WERI-Rb-1 (cell line): ENCODE data around the gene JAZF1.

Experiments used
- DNase-seq: peaks from one replicate; pipeline ENCODE4 v3.0.0-alpha.2; 2020
- H3K27ac ChIP-seq: fragments of 250-450 bp; sonication (Bioruptor Pico); 2 replicates; pipeline ENCODE4 v1.5.1; 2020; ENCODE audit warnings: mild to moderate bottlenecking, moderate library complexity
- H3K27me3 ChIP-seq: fragments of 250-450 bp; sonication (Bioruptor Pico); 2 replicates; pipeline ENCODE4 v1.5.1; 2021; ENCODE audit warnings: mild to moderate bottlenecking, low read depth, moderate library complexity; ENCODE audit not compliant: insufficient read depth, severe bottlenecking
- H3K36me3 ChIP-seq: fragments of 250-450 bp; sonication (Bioruptor Pico); 2 replicates; pipeline ENCODE4 v1.5.1; 2020; ENCODE audit warnings: mild to moderate bottlenecking, moderate library complexity
- H3K4me3 ChIP-seq: 2 replicates; pipeline ENCODE4 v1.5.1; 2011; ENCODE audit warnings: low read depth, mild to moderate bottlenecking, control low read depth, low read length
- H3K9me3 ChIP-seq: fragments of 250-450 bp; sonication (Bioruptor Pico); 2 replicates; pipeline ENCODE4 v1.5.1; 2021; ENCODE audit warnings: mild to moderate bottlenecking, moderate library complexity; ENCODE audit not compliant: severe bottlenecking
- CTCF ChIP-seq: IDR thresholded peaks from 2 replicates; pipeline ENCODE4 v1.5.1; 2011; ENCODE audit warnings: low read depth, mild to moderate bottlenecking, control low read depth, inconsistent platforms, low read length

Gene JAZF1

GRCh38 chr7:27822245-27822644 lies 358.4 kb downstream of the JAZF1 start:
- no peak for TF ChIP-seq CTCF
- H3K27ac ChIP-seq: no peak overlapping the region
- no peak overlapping the region for H3K4me3 ChIP-seq
- H3K9me3 ChIP-seq: no peaks in the 10 kb centered on the region
- no peaks in the 10 kb centered on the region for H3K36me3 ChIP-seq
- H3K27me3 ChIP-seq: no peaks in the 10 kb centered on the region
- DNase-seq: no peak

GRCh38 chr7:27812706-27813105 lies 367.9 kb downstream of the JAZF1 start:
- no peaks in the 10 kb centered on the region; the same call in 1 of the 2 replicates for H3K36me3 ChIP-seq

GRCh38 chr7:27810186-27810585 lies 370.4 kb downstream of the JAZF1 start:
- no peaks in the 10 kb centered on the region for H3K9me3 ChIP-seq
- no peaks in the 10 kb centered on the region; the same call in 1 of the 2 replicates for H3K36me3 ChIP-seq
- no peaks in the 10 kb centered on the region for H3K27me3 ChIP-seq
- no peak for TF ChIP-seq CTCF
- H3K27ac ChIP-seq: no peak overlapping the region
- DNase-seq: no peak
- H3K4me3 ChIP-seq: no peak overlapping the region

More at GRCh38 chr7:27812706-27813105, 367.9 kb downstream of the JAZF1 start:
- DNase-seq: no peak
- TF ChIP-seq CTCF: no peak
- H3K27ac ChIP-seq: no peak overlapping the region
- H3K4me3 ChIP-seq: no peak overlapping the region
- H3K27me3 ChIP-seq: no peaks in the 10 kb centered on the region
- H3K9me3 ChIP-seq: no peaks in the 10 kb centered on the region

GRCh38 chr7:27808626-27809025 lies 372.0 kb downstream of the JAZF1 start:
- no peak for TF ChIP-seq CTCF
- no peak overlapping the region for H3K4me3 ChIP-seq
- no peaks in the 10 kb centered on the region for H3K9me3 ChIP-seq
- H3K27me3 ChIP-seq: no peaks in the 10 kb centered on the region
- H3K36me3 ChIP-seq: no peaks in the 10 kb centered on the region
- H3K27ac ChIP-seq: no peak overlapping the region
- no peak for DNase-seq

- TF ChIP-seq CTCF: no peak
- Histone ChIP-seq H3K4me3 (no peak overlapping the region), H3K36me3 (no peaks in the 10 kb centered on the region), H3K27me3 (no peaks in the 10 kb centered on the region), H3K27ac (no peak overlapping the region), H3K9me3 (no peaks in the 10 kb centered on the region)
- no peak for DNase-seq
These were observed 376.5 kb downstream of the JAZF1 start for GRCh38 chr7:27804139-27804538.

GRCh38 chr7:27802999-27803398 lies 377.6 kb downstream of the JAZF1 start:
- H3K27me3 ChIP-seq: no peaks in the 10 kb centered on the region
- H3K36me3 ChIP-seq: no peaks in the 10 kb centered on the region
- H3K27ac ChIP-seq: no peak overlapping the region
- DNase-seq: no peak
- H3K4me3 ChIP-seq: no peak overlapping the region
- no peaks in the 10 kb centered on the region for H3K9me3 ChIP-seq
- TF ChIP-seq CTCF: no peak
